ENCODE results near the gene FBXL17.

Gene FBXL17

GRCh38 chr5:108212775-108213346 lies 169.0 kb downstream of the FBXL17 start:
- TF ChIP-seq EZH2phosphoT487 (IDR thresholded peaks at IDR 0.05; ENCODE audit: low read depth) = no peak
- no peak for TF ChIP-seq CTCF (IDR thresholded peaks at IDR 0.05; ENCODE audit: low read depth, low read length)
- Histone ChIP-seq H4K20me1 (ENCODE audit: insufficient read depth, low read length) (no peaks in the 10 kb centered on the region), H3K27ac (ENCODE audit: low read length) (no peak overlapping the region), H3K9ac (ENCODE audit: low read length) (no peak overlapping the region), H3K4me2 (ENCODE audit: low read length) (no peak overlapping the region), H3K36me3 (replicated peaks; ENCODE audit: low read depth, low read length) (no peaks in the 10 kb centered on the region), H2AFZ (ENCODE audit: low read depth, low read length) (no peak overlapping the region), H3K79me2 (ENCODE audit: low read length) (no peaks in the 10 kb centered on the region), H3K27me3 (ENCODE audit: low read depth, low read length) (no peaks in the 10 kb centered on the region), H3K9me3 (ENCODE audit: insufficient read depth, low read length) (no peaks in the 10 kb centered on the region), H3K4me1 (ENCODE audit: low read length) (no peaks in the 10 kb centered on the region), H3K4me3 (ENCODE audit: low read length) (no peak overlapping the region)

- Histone ChIP-seq H3K27ac (ENCODE audit: low read length) (no peak overlapping the region), H2AFZ (ENCODE audit: low read depth, low read length) (no peak overlapping the region), H3K4me3 (ENCODE audit: low read length) (no peak overlapping the region), H3K9ac (ENCODE audit: low read length) (no peak overlapping the region), H3K4me2 (ENCODE audit: low read length) (no peak overlapping the region), H3K27me3 (ENCODE audit: low read depth, low read length) (no peaks in the 10 kb centered on the region), H4K20me1 (ENCODE audit: insufficient read depth, low read length) (no peaks in the 10 kb centered on the region), H3K4me1 (ENCODE audit: low read length) (peaks cover 3% of the 10 kb centered on the region; the same call in 1 of the 2 replicates), H3K9me3 (ENCODE audit: insufficient read depth, low read length) (no peaks in the 10 kb centered on the region), H3K79me2 (ENCODE audit: low read length) (no peaks in the 10 kb centered on the region), H3K36me3 (replicated peaks; ENCODE audit: low read depth, low read length) (no peaks in the 10 kb centered on the region)
- no peak for TF ChIP-seq EZH2phosphoT487 (IDR thresholded peaks at IDR 0.05; ENCODE audit: low read depth)
- TF ChIP-seq CTCF (IDR thresholded peaks at IDR 0.05; ENCODE audit: low read depth, low read length) = no peak
These were observed 175.2 kb downstream of the FBXL17 start for GRCh38 chr5:108206707-108207106.

- Histone ChIP-seq H3K9ac (ENCODE audit: low read length) (no peak overlapping the region), H4K20me1 (ENCODE audit: insufficient read depth, low read length) (no peaks in the 10 kb centered on the region)
These were observed 180.2 kb downstream of the FBXL17 start for GRCh38 chr5:108201721-108202120.

GRCh38 chr5:108196276-108196675 lies 185.6 kb downstream of the FBXL17 start:
- TF ChIP-seq CTCF (IDR thresholded peaks at IDR 0.05; ENCODE audit: low read depth, low read length) (no peak), EZH2phosphoT487 (IDR thresholded peaks at IDR 0.05; ENCODE audit: low read depth) (no peak)
- H3K4me3 ChIP-seq (ENCODE audit: low read length) = no peak overlapping the region
- no peaks in the 10 kb centered on the region for H3K79me2 ChIP-seq (ENCODE audit: low read length)
- no peak overlapping the region for H3K9ac ChIP-seq (ENCODE audit: low read length)
- H3K27ac ChIP-seq (ENCODE audit: low read length) = no peak overlapping the region
- no peaks in the 10 kb centered on the region for H3K27me3 ChIP-seq (ENCODE audit: low read depth, low read length)
- no peak overlapping the region for H2AFZ ChIP-seq (ENCODE audit: low read depth, low read length)
- no peaks in the 10 kb centered on the region for H3K4me1 ChIP-seq (ENCODE audit: low read length)
- no peak overlapping the region for H3K4me2 ChIP-seq (ENCODE audit: low read length)
- no peaks in the 10 kb centered on the region for H4K20me1 ChIP-seq (ENCODE audit: insufficient read depth, low read length)
- H3K36me3 ChIP-seq (replicated peaks; ENCODE audit: low read depth, low read length) = no peaks in the 10 kb centered on the region
- no peaks in the 10 kb centered on the region for H3K9me3 ChIP-seq (ENCODE audit: insufficient read depth, low read length)

More at GRCh38 chr5:108201721-108202120, 180.2 kb downstream of the FBXL17 start:
- no peak overlapping the region for H2AFZ ChIP-seq (ENCODE audit: low read depth, low read length)
- TF ChIP-seq CTCF (IDR thresholded peaks at IDR 0.05; ENCODE audit: low read depth, low read length) (no peak), EZH2phosphoT487 (IDR thresholded peaks at IDR 0.05; ENCODE audit: low read depth) (no peak)
- H3K4me1 ChIP-seq (ENCODE audit: low read length) = no peaks in the 10 kb centered on the region
- no peaks in the 10 kb centered on the region for H3K9me3 ChIP-seq (ENCODE audit: insufficient read depth, low read length)
- H3K4me3 ChIP-seq (ENCODE audit: low read length) = no peak overlapping the region
- no peak overlapping the region for H3K4me2 ChIP-seq (ENCODE audit: low read length)
- H3K79me2 ChIP-seq (ENCODE audit: low read length) = no peaks in the 10 kb centered on the region
- H3K36me3 ChIP-seq (replicated peaks; ENCODE audit: low read depth, low read length) = no peaks in the 10 kb centered on the region
- no peak overlapping the region for H3K27ac ChIP-seq (ENCODE audit: low read length)
- H3K27me3 ChIP-seq (ENCODE audit: low read depth, low read length) = no peaks in the 10 kb centered on the region

Measured in OCI-LY3 (cell line).